Measurements from ENCODE around the gene MAPK6. TPM values are rescaled to one million over a fixed set of nuclear protein-coding genes. Genes with fewer than 3 reads are reported as not detected.

The MAPK6 gene
- total and polyA plus RNA-seq, 12 donors: 2.9 to 48.0 (median 17.1) TPM

DNA sequence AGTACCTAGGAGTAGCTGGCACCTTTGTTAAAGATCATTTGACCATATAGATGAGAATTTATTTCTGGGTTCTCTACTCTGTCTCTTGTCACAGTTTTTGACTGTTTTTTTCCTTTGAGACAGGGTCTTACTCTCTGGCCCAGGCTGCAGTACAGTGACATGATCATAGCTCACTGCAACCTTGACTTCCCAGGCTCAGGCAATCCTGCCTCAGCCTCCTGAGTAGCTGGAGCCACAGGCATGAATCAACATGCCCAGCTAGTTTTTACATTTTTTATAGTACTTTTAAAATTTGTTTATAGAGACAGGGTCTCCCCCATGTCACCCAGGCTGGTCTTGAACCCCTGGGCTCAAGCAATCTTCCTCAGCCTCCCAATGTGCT is 48.5 kb downstream of the MAPK6 start:
- peak in 2 of 7 donors; percentile 38 to 46 for DNase-seq
- no peak overlapping the region for H3K27ac ChIP-seq
- no peak for TF ChIP-seq POLR2A (IDR thresholded peaks at IDR 0.05)
- TF ChIP-seq, protein P1, sequence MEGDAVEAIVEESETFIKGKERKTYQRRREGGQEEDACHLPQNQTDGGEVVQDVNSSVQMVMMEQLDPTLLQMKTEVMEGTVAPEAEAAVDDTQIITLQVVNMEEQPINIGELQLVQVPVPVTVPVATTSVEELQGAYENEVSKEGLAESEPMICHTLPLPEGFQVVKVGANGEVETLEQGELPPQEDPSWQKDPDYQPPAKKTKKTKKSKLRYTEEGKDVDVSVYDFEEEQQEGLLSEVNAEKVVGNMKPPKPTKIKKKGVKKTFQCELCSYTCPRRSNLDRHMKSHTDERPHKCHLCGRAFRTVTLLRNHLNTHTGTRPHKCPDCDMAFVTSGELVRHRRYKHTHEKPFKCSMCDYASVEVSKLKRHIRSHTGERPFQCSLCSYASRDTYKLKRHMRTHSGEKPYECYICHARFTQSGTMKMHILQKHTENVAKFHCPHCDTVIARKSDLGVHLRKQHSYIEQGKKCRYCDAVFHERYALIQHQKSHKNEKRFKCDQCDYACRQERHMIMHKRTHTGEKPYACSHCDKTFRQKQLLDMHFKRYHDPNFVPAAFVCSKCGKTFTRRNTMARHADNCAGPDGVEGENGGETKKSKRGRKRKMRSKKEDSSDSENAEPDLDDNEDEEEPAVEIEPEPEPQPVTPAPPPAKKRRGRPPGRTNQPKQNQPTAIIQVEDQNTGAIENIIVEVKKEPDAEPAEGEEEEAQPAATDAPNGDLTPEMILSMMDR (IDR thresholded peaks at IDR 0.05): no peak
- intact Hi-C loops (cut with DNase I): no loop called here
- H3K4me1 ChIP-seq (replicated peaks in 1 of 2): peaks cover 0 to 8% of the 10 kb centered on the region in 2 donors
- H3K9me3 ChIP-seq (replicated peaks in 1 of 3): no peaks in the 10 kb centered on the region
- H3K4me3 ChIP-seq: no peak overlapping the region
- peaks cover 0 to 12% of the 10 kb centered on the region in 2 donors for H3K36me3 ChIP-seq (replicated peaks in 1 of 2)
- H3K27me3 ChIP-seq: no peaks in the 10 kb centered on the region

DNA sequence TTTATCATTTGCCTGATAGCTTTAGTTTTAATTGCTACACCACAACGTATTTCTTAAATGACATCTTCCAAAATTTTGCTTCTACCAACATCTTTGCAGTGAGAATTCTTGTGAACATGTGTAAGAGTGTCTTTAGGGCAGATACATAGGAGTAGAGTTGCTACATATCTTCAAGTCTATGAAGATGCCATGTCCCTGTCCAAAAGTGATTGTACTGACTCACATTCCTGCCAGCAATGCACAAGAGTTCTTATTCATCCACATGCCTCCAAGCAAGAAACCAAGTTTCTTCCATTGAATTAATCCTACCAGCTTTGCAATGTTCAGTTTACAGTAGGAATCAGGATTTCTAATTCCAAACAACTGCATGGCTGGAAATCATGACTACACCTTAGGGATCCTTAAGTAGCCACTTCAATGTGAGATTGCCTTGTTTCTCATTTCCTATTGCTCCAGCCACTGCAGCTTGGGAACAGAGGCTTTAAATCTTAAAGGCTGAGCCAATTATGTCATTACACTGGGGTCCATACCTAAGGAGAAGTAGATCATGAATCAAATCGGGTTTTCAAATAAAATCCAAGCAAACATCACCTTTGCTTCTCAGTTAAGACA is 49.1 kb downstream of the MAPK6 start:
- peaks cover 0 to 6% of the 10 kb centered on the region in 2 donors for H3K36me3 ChIP-seq (replicated peaks in 1 of 2)
- H3K27me3 ChIP-seq: no peaks in the 10 kb centered on the region
- intact Hi-C loops (cut with DNase I): no loop called here
- DNase-seq: no peak
- no peak overlapping the region for H3K4me3 ChIP-seq
- H3K27ac ChIP-seq: no peak overlapping the region
- H3K9me3 ChIP-seq (replicated peaks in 1 of 3): no peaks in the 10 kb centered on the region
- TF ChIP-seq, protein P1 (IDR thresholded peaks at IDR 0.05): no peak
- no peak for TF ChIP-seq POLR2A (IDR thresholded peaks at IDR 0.05)
- peaks cover 0 to 8% of the 10 kb centered on the region in 2 donors for H3K4me1 ChIP-seq (replicated peaks in 1 of 2)
- 82 to 90% (median 88%) methylated on average over 2 of the region's 2 CpGs for WGBS, 4 donors

- no peak for DNase-seq
- Histone ChIP-seq H3K9me3 (replicated peaks in 1 of 3) (no peaks in the 10 kb centered on the region), H3K4me3 (no peak overlapping the region), H3K36me3 (replicated peaks in 1 of 2) (no peaks in the 10 kb centered on the region), H3K27ac (no peak overlapping the region), H3K4me1 (replicated peaks in 1 of 2) (peaks cover 0 to 8% of the 10 kb centered on the region in 2 donors), H3K27me3 (no peaks in the 10 kb centered on the region)
- TF ChIP-seq, protein P1 (IDR thresholded peaks at IDR 0.05): no peak
- TF ChIP-seq POLR2A (IDR thresholded peaks at IDR 0.05): no peak
- WGBS, 4 donors: 62 to 77% (median 76%) methylated on average over 3 to 5 of the region's 5 CpGs
- intact Hi-C loops (cut with DNase I): no loop called here
These were observed 50.5 kb downstream of the MAPK6 start for GRCh38 chr15:52069559-52069958.

GRCh38 chr15:52071570-52071969 is 52.6 kb downstream of the MAPK6 start:
- no peak for DNase-seq
- intact Hi-C loops (cut with DNase I): loop anchor here in 1 of 2 donors (10.0 kb wide), 1 partner anchor 47 kb away; no protein-coding TSS in a partner anchor
- 87 to 92% (median 92%) methylated on average over 10 of the region's 10 CpGs for WGBS, 4 donors
- TF ChIP-seq, protein P1 (IDR thresholded peaks at IDR 0.05): no peak
- TF ChIP-seq POLR2A (IDR thresholded peaks at IDR 0.05): no peak
- no peaks in the 10 kb centered on the region for H3K27me3 ChIP-seq
- H3K27ac ChIP-seq: no peak overlapping the region
- no peaks in the 10 kb centered on the region for H3K36me3 ChIP-seq (replicated peaks in 1 of 2)
- H3K4me1 ChIP-seq (replicated peaks in 1 of 2): peaks cover 0 to 8% of the 10 kb centered on the region in 2 donors
- no peak overlapping the region for H3K4me3 ChIP-seq
- H3K9me3 ChIP-seq (replicated peaks in 1 of 3): no peaks in the 10 kb centered on the region

All from adrenal gland (tissue), 12 donors.